ENCODE data around the gene TENM4.
"Not testable (repeated sequence)": the region's sequence is repeated elsewhere in the genome, so short reads cannot be mapped to it uniquely, and the experiment has no call there.

TENM4 gene

DNA sequence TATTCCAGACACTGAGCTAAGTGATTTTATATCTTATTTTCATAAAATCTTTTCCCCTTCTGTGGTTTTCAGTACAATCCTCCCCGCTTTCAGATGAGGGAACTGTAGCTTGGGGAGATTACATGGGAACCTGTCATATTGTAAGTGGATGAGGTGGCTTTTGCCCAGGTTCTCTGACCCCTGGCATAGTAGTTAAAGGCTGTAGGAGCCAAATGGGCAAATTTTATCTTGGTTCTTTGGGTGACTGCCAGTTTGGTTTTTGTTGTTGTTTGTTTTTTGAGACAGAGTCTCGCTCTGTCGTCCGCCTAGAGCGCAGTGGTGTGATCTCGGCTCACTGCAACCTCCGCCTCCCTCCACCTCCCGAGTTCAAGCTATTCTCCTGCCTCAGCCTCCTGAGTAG lies 454.5 kb downstream of the TENM4 start:
- Histone ChIP-seq H3K4me3 (ENCODE audit: low read length) (no peak overlapping the region), H3K9ac (ENCODE audit: low read length) (no peak overlapping the region), H3K4me1 (ENCODE audit: control insufficient read depth, insufficient read depth, low read length) (no peaks in the 10 kb centered on the region), H3K9me3 (ENCODE audit: control insufficient read depth, low read length) (no peaks in the 10 kb centered on the region), H3K27me3 (ENCODE audit: control insufficient read depth, insufficient read depth, low read length) (no peaks in the 10 kb centered on the region), H3K36me3 (ENCODE audit: control insufficient read depth, insufficient read depth, low read length) (no peaks in the 10 kb centered on the region)

DNA sequence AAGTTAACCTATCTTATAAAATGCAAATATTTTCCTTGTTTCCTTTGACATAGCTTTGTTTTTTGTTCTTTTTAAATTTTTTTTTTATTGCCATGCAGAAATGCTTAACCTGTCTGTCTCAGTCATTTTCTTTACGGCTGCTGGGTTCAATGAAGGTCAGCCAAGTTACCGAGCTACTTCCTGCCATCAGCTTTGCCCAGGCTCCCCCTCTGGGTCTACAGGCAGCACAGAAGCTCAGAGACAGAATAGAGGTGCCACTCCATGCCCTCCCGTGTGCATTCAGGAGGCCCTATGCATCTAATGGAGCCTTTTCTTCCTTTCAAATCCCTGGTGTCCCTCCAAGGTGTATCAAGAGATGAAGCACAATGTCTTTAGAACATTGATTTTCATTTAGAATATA lies 455.2 kb downstream of the TENM4 start:
- Histone ChIP-seq H3K27me3 (ENCODE audit: control insufficient read depth, insufficient read depth, low read length) (no peaks in the 10 kb centered on the region), H3K36me3 (ENCODE audit: control insufficient read depth, insufficient read depth, low read length) (no peaks in the 10 kb centered on the region), H3K9ac (ENCODE audit: low read length) (no peak overlapping the region), H3K9me3 (ENCODE audit: control insufficient read depth, low read length) (no peaks in the 10 kb centered on the region), H3K4me3 (ENCODE audit: low read length) (no peak overlapping the region), H3K4me1 (ENCODE audit: control insufficient read depth, insufficient read depth, low read length) (no peaks in the 10 kb centered on the region)

DNA sequence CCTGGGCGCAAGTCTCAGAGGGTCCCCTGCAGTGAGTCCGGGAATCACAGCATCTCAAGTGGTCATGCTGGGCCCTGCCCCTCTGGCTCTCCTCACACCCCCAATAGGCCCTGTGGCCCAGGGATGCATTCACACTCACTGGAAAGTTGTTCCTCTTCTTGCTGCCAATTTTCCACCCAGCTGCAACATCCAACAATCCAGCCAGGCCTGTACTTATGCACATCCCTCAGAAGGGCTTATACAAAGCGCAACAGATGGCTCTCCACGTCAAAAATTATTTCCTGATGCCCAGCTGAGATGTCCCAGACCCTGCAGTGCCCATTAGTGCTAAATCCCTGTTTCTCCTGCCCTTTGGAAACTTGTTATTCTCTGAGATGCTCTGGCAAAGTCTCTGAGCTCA lies 458.4 kb downstream of the TENM4 start:
- Histone ChIP-seq H3K4me1 (ENCODE audit: control insufficient read depth, insufficient read depth, low read length) (no peaks in the 10 kb centered on the region), H3K27me3 (ENCODE audit: control insufficient read depth, insufficient read depth, low read length) (no peaks in the 10 kb centered on the region), H3K9me3 (ENCODE audit: control insufficient read depth, low read length) (no peaks in the 10 kb centered on the region), H3K4me3 (ENCODE audit: low read length) (no peak overlapping the region), H3K9ac (ENCODE audit: low read length) (no peak overlapping the region), H3K36me3 (ENCODE audit: control insufficient read depth, insufficient read depth, low read length) (no peaks in the 10 kb centered on the region)

GRCh38 chr11:78981153-78981552 lies 459.7 kb downstream of the TENM4 start:
- H3K27me3 ChIP-seq (ENCODE audit: control insufficient read depth, insufficient read depth, low read length), result no peaks in the 10 kb centered on the region
- no peaks in the 10 kb centered on the region for H3K9me3 ChIP-seq (ENCODE audit: control insufficient read depth, low read length)
- no peak overlapping the region for H3K4me3 ChIP-seq (ENCODE audit: low read length)
- no peak overlapping the region for H3K9ac ChIP-seq (ENCODE audit: low read length)
- no peaks in the 10 kb centered on the region for H3K4me1 ChIP-seq (ENCODE audit: control insufficient read depth, insufficient read depth, low read length)
- no peaks in the 10 kb centered on the region for H3K36me3 ChIP-seq (ENCODE audit: control insufficient read depth, insufficient read depth, low read length)

DNA sequence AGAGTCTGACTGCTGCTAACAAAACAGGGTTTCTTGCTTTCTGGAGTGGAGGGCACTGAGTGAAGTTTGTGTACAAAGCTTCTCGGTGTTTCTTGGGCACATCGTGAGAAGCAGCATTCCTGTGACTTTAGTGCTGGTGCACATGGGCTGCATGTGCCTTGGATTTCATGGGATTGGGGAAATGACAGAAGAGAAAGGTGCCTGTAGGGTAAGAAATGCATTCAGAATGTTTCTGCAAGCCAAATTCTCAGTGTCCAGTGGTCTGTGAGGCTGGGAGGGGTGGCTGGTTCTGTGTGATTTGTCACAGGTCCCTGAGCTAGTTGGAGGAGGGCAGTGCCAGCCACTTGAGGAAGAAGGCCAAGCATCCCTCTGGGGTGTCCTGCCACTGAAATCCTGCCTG lies 462.0 kb downstream of the TENM4 start:
- Histone ChIP-seq H3K9ac (ENCODE audit: low read length) (no peak overlapping the region), H3K36me3 (ENCODE audit: control insufficient read depth, insufficient read depth, low read length) (no peaks in the 10 kb centered on the region), H3K4me3 (ENCODE audit: low read length) (no peak overlapping the region), H3K4me1 (ENCODE audit: control insufficient read depth, insufficient read depth, low read length) (no peaks in the 10 kb centered on the region), H3K9me3 (ENCODE audit: control insufficient read depth, low read length) (no peaks in the 10 kb centered on the region), H3K27me3 (ENCODE audit: control insufficient read depth, insufficient read depth, low read length) (no peaks in the 10 kb centered on the region)

- H3K36me3 ChIP-seq (ENCODE audit: control insufficient read depth, insufficient read depth, low read length); H3K27me3 ChIP-seq (ENCODE audit: control insufficient read depth, insufficient read depth, low read length); H3K4me3 ChIP-seq (ENCODE audit: low read length); H3K4me1 ChIP-seq (ENCODE audit: control insufficient read depth, insufficient read depth, low read length); H3K9me3 ChIP-seq (ENCODE audit: control insufficient read depth, low read length); H3K9ac ChIP-seq (ENCODE audit: low read length): not testable (repeated sequence)
These were observed 463.0 kb downstream of the TENM4 start for GRCh38 chr11:78977848-78978247.

- H3K9me3 ChIP-seq (ENCODE audit: control insufficient read depth, low read length), result no peaks in the 10 kb centered on the region
- H3K27me3 ChIP-seq (ENCODE audit: control insufficient read depth, insufficient read depth, low read length), result no peaks in the 10 kb centered on the region
- no peaks in the 10 kb centered on the region for H3K36me3 ChIP-seq (ENCODE audit: control insufficient read depth, insufficient read depth, low read length)
- no peak overlapping the region for H3K4me3 ChIP-seq (ENCODE audit: low read length)
- H3K9ac ChIP-seq (ENCODE audit: low read length), result no peak overlapping the region
- no peaks in the 10 kb centered on the region for H3K4me1 ChIP-seq (ENCODE audit: control insufficient read depth, insufficient read depth, low read length)
These were observed 463.8 kb downstream of the TENM4 start for GRCh38 chr11:78977009-78977408.

GRCh38 chr11:78975081-78975480 lies 465.7 kb downstream of the TENM4 start:
- Histone ChIP-seq H3K36me3 (ENCODE audit: control insufficient read depth, insufficient read depth, low read length) (no peaks in the 10 kb centered on the region), H3K27me3 (ENCODE audit: control insufficient read depth, insufficient read depth, low read length) (no peaks in the 10 kb centered on the region), H3K4me1 (ENCODE audit: control insufficient read depth, insufficient read depth, low read length) (no peaks in the 10 kb centered on the region), H3K4me3 (ENCODE audit: low read length) (no peak overlapping the region), H3K9me3 (ENCODE audit: control insufficient read depth, low read length) (no peaks in the 10 kb centered on the region), H3K9ac (ENCODE audit: low read length) (no peak overlapping the region)

DNA sequence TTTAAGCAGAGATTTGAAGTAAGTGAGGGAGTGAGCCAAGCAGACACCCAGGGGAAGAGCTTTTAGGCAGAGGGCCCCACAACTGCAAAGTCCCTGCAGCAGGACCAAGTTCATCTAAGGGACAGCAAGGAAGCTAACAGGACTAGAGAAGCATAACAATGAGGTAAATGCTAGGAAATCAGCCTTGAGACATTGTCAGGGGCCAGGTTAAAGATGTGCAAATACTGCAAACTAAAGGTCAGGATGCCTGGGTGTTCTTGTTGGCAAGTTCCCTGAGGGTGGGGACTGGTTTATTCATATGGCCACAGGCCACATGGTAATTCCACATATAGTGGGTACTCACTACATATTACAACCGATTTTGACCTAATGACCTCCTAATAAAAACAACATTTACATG lies 467.0 kb downstream of the TENM4 start:
- Histone ChIP-seq H3K4me1 (ENCODE audit: control insufficient read depth, insufficient read depth, low read length) (no peaks in the 10 kb centered on the region), H3K4me3 (ENCODE audit: low read length) (no peak overlapping the region), H3K9ac (ENCODE audit: low read length) (no peak overlapping the region), H3K9me3 (ENCODE audit: control insufficient read depth, low read length) (no peaks in the 10 kb centered on the region), H3K36me3 (ENCODE audit: control insufficient read depth, insufficient read depth, low read length) (no peaks in the 10 kb centered on the region), H3K27me3 (ENCODE audit: control insufficient read depth, insufficient read depth, low read length) (no peaks in the 10 kb centered on the region)

DNA sequence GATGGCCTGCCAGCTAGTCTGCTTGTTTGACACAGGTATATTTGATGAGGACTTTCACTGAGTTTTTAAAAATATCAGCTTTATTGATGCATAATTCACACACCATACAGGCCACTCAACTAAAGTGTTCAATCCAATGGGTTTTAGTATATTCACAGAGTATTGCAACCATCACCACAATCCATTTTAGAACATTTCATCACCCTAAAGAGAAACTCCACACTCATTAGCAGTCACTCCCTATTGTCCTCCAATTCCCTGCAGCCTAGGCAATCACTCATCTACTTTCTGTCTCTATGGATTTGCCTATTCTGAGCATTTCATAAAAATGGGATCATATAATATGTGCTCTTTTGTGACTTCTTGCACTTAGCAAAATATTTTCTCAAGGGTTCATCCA lies 468.2 kb downstream of the TENM4 start:
- Histone ChIP-seq H3K9me3 (ENCODE audit: control insufficient read depth, low read length) (no peaks in the 10 kb centered on the region), H3K4me1 (ENCODE audit: control insufficient read depth, insufficient read depth, low read length) (no peaks in the 10 kb centered on the region), H3K36me3 (ENCODE audit: control insufficient read depth, insufficient read depth, low read length) (no peaks in the 10 kb centered on the region), H3K4me3 (ENCODE audit: low read length) (no peak overlapping the region), H3K9ac (ENCODE audit: low read length) (no peak overlapping the region), H3K27me3 (ENCODE audit: control insufficient read depth, insufficient read depth, low read length) (no peaks in the 10 kb centered on the region)

GRCh38 chr11:78972177-78972576 lies 468.7 kb downstream of the TENM4 start:
- Histone ChIP-seq H3K9me3 (ENCODE audit: control insufficient read depth, low read length) (no peaks in the 10 kb centered on the region), H3K4me1 (ENCODE audit: control insufficient read depth, insufficient read depth, low read length) (no peaks in the 10 kb centered on the region), H3K9ac (ENCODE audit: low read length) (no peak overlapping the region), H3K36me3 (ENCODE audit: control insufficient read depth, insufficient read depth, low read length) (no peaks in the 10 kb centered on the region), H3K27me3 (ENCODE audit: control insufficient read depth, insufficient read depth, low read length) (no peaks in the 10 kb centered on the region), H3K4me3 (ENCODE audit: low read length) (no peak overlapping the region)

DNA sequence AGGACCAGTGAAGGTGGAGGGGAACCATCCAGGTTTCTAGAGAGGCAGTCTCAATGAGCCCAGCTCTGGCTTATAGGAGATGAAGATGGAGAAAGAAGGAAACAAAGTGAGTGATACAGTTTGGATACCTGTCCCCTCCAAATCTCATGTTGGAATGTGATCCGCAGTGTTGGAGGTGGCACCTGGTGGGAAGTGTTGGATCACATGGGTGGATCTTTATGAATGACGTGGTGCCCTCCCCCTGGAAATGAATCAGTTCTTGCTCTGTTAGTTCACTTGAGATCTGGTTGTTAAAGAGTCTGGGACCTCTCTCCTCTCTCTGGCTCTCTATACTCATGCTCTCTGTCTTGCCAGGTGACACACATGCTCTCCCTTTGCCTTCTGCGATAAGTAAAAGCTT lies 473.0 kb downstream of the TENM4 start:
- no peaks in the 10 kb centered on the region for H3K36me3 ChIP-seq (ENCODE audit: control insufficient read depth, insufficient read depth, low read length)
- no peak overlapping the region for H3K9ac ChIP-seq (ENCODE audit: low read length)
- no peaks in the 10 kb centered on the region for H3K9me3 ChIP-seq (ENCODE audit: control insufficient read depth, low read length)
- H3K4me1 ChIP-seq (ENCODE audit: control insufficient read depth, insufficient read depth, low read length), result no peaks in the 10 kb centered on the region
- H3K4me3 ChIP-seq (ENCODE audit: low read length), result no peak overlapping the region
- peaks cover 3% of the 10 kb centered on the region for H3K27me3 ChIP-seq (ENCODE audit: control insufficient read depth, insufficient read depth, low read length)

DNA sequence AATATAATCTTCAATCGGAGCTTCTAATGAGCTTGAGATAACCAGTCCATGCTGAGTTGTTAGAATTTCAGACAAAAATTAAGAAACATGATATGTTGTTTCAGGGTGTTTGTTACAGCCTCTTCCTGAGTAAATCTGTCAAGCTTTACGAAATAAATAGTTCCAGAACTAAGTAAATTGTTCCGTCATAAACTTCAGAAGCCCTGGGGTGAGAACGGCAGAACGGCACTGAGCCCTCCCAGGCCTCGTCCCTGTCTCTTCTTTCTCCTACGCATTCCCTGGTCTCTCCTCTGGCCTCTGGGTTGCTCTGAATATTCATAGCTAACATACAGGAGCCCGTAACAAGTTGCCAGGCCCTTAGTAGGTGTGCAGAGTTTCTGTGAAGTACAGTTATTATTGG lies 475.4 kb downstream of the TENM4 start:
- H3K9ac ChIP-seq (ENCODE audit: low read length), result no peak overlapping the region
- peaks cover 17% of the 10 kb centered on the region for H3K27me3 ChIP-seq (ENCODE audit: control insufficient read depth, insufficient read depth, low read length)
- no peaks in the 10 kb centered on the region for H3K9me3 ChIP-seq (ENCODE audit: control insufficient read depth, low read length)
- H3K4me1 ChIP-seq (ENCODE audit: control insufficient read depth, insufficient read depth, low read length), result no peaks in the 10 kb centered on the region
- H3K36me3 ChIP-seq (ENCODE audit: control insufficient read depth, insufficient read depth, low read length), result no peaks in the 10 kb centered on the region
- H3K4me3 ChIP-seq (ENCODE audit: low read length), result no peak overlapping the region

All from mucosa of stomach (tissue), 1 donor.